NCI-H446 (cell line): ENCODE results near the gene DCDC2B.
"Not testable (repeated sequence)": the region's sequence is repeated elsewhere in the genome, so short reads cannot be mapped to it uniquely, and the experiment has no call there.

Source experiments
- DNase-seq, 2 experiments: peaks; one replicate each; lab custom pipeline; 2025; lab: John Stamatoyannopoulos, UW

Gene DCDC2B

GRCh38 chr1:32208891-32209328 is at the start of gene DCDC2B:
Gene DCDC2B, plus strand, starts transcription at chr1:32209089. Its CDS starts 5 bp downstream, at chr1:32209094.
- peak; percentile 48 to 80 for DNase-seq

- no peak for DNase-seq
Observed at GRCh38 chr1:32159189-32159588, 49.7 kb upstream of the DCDC2B start.

- DNase-seq, result no peak
Observed at GRCh38 chr1:32163405-32163804, 45.5 kb upstream of the DCDC2B start.

- not testable (repeated sequence) for DNase-seq
Observed at GRCh38 chr1:32165633-32166032, 43.3 kb upstream of the DCDC2B start.

GRCh38 chr1:32170991-32171390 is 37.9 kb upstream of the DCDC2B start:
- no peak for DNase-seq

- no peak for DNase-seq
Observed at GRCh38 chr1:32172621-32173245, 36.2 kb upstream of the DCDC2B start.

- no peak for DNase-seq
Observed at GRCh38 chr1:32178380-32179192, 30.3 kb upstream of the DCDC2B start.

GRCh38 chr1:32179193-32179442 is 29.8 kb upstream of the DCDC2B start:
- peak in 1 of 2 experiments; percentile 73 for DNase-seq

- DNase-seq, result peak; percentile 84 to 91
Observed at GRCh38 chr1:32179443-32180185, 29.3 kb upstream of the DCDC2B start, which contains the start of gene TXLNA. Gene TXLNA, plus strand, starts transcription at chr1:32179675. Its CDS starts 671 bp downstream, at chr1:32180346.

GRCh38 chr1:32180186-32181060 is 28.5 kb upstream of the DCDC2B start:
- DNase-seq, result peak in 1 of 2 experiments; percentile 39

- no peak for DNase-seq
Observed at GRCh38 chr1:32181065-32181464, 27.8 kb upstream of the DCDC2B start.

- DNase-seq, result no peak
Observed at GRCh38 chr1:32181563-32181962, 27.3 kb upstream of the DCDC2B start.

GRCh38 chr1:32182060-32182459 is 26.8 kb upstream of the DCDC2B start:
- DNase-seq, result no peak

- DNase-seq, result no peak
Observed at GRCh38 chr1:32184650-32185049, 24.2 kb upstream of the DCDC2B start.

- DNase-seq, result no peak
Observed at GRCh38 chr1:32186077-32186476, 22.8 kb upstream of the DCDC2B start.

- no peak for DNase-seq
Observed at GRCh38 chr1:32186491-32186890, 22.4 kb upstream of the DCDC2B start.

GRCh38 chr1:32187850-32188249 is 21.0 kb upstream of the DCDC2B start:
- no peak for DNase-seq

GRCh38 chr1:32192220-32192948 is 16.5 kb upstream of the DCDC2B start:
- no peak for DNase-seq

- no peak for DNase-seq
Observed at GRCh38 chr1:32194984-32195383, 13.9 kb upstream of the DCDC2B start.

- no peak for DNase-seq
Observed at GRCh38 chr1:32195531-32195930, 13.4 kb upstream of the DCDC2B start.
